ENCODE data around the gene CDH13. TPM values are rescaled to one million over a fixed set of nuclear protein-coding genes. Genes with fewer than 3 reads are reported as not detected.
A peak's percentile ranks its signal among the peaks of the same experiment; 100 is the strongest.

CDH13 gene
- total RNA-seq, 1 donor from 2014 or later: 81.1 TPM

GRCh38 chr16:83581082-83581481 lies 954.3 kb downstream of the CDH13 start:
- Mint-ChIP-seq H3K27me3 (ENCODE audit: unreplicated experiment) (peaks cover 7% of the 10 kb centered on the region), H3K4me3 (ENCODE audit: unreplicated experiment) (no peak overlapping the region), H3K27ac (ENCODE audit: unreplicated experiment) (no peak overlapping the region), H3K9me3 (ENCODE audit: unreplicated experiment) (peaks cover 5% of the 10 kb centered on the region), H3K4me1 (ENCODE audit: low read depth, unreplicated experiment) (peaks cover 36% of the 10 kb centered on the region), H3K36me3 (ENCODE audit: unreplicated experiment) (peaks cover 3% of the 10 kb centered on the region)
- no peak for DNase-seq
- TF ChIP-seq CTCF (IDR thresholded peaks at IDR 0.05; ENCODE audit: partially characterized antibody, unreplicated experiment): no peak

GRCh38 chr16:83581994-83582747 lies 955.4 kb downstream of the CDH13 start:
- no peak for TF ChIP-seq CTCF (IDR thresholded peaks at IDR 0.05; ENCODE audit: partially characterized antibody, unreplicated experiment)
- peaks cover 5% of the 10 kb centered on the region for H3K9me3 Mint-ChIP-seq (ENCODE audit: unreplicated experiment)
- H3K4me1 Mint-ChIP-seq (ENCODE audit: low read depth, unreplicated experiment): peaks cover 39% of the 10 kb centered on the region
- no peak for DNase-seq
- H3K4me3 Mint-ChIP-seq (ENCODE audit: unreplicated experiment): no peak overlapping the region
- no peak overlapping the region for H3K27ac Mint-ChIP-seq (ENCODE audit: unreplicated experiment)
- H3K27me3 Mint-ChIP-seq (ENCODE audit: unreplicated experiment): peaks cover 5% of the 10 kb centered on the region
- no peaks in the 10 kb centered on the region for H3K36me3 Mint-ChIP-seq (ENCODE audit: unreplicated experiment)

- Mint-ChIP-seq H3K27me3 (ENCODE audit: unreplicated experiment) (peaks cover 5% of the 10 kb centered on the region), H3K9me3 (ENCODE audit: unreplicated experiment) (peaks cover 11% of the 10 kb centered on the region), H3K4me3 (ENCODE audit: unreplicated experiment) (peak overlapping the region; percentile 77), H3K4me1 (ENCODE audit: low read depth, unreplicated experiment) (peaks cover 31% of the 10 kb centered on the region), H3K27ac (ENCODE audit: unreplicated experiment) (peak overlapping the region; percentile 93), H3K36me3 (ENCODE audit: unreplicated experiment) (peaks cover 7% of the 10 kb centered on the region)
- no peak for DNase-seq
- no peak for TF ChIP-seq CTCF (IDR thresholded peaks at IDR 0.05; ENCODE audit: partially characterized antibody, unreplicated experiment)
Observed at GRCh38 chr16:83586036-83586435, 959.3 kb downstream of the CDH13 start.

GRCh38 chr16:83586461-83587200 lies 959.9 kb downstream of the CDH13 start:
- H3K9me3 Mint-ChIP-seq (ENCODE audit: unreplicated experiment): peaks cover 11% of the 10 kb centered on the region
- no peak for TF ChIP-seq CTCF (IDR thresholded peaks at IDR 0.05; ENCODE audit: partially characterized antibody, unreplicated experiment)
- no peak for DNase-seq
- peaks cover 9% of the 10 kb centered on the region for H3K36me3 Mint-ChIP-seq (ENCODE audit: unreplicated experiment)
- peak overlapping the region; percentile 13 for H3K4me3 Mint-ChIP-seq (ENCODE audit: unreplicated experiment)
- peaks cover 31% of the 10 kb centered on the region for H3K4me1 Mint-ChIP-seq (ENCODE audit: low read depth, unreplicated experiment)
- H3K27ac Mint-ChIP-seq (ENCODE audit: unreplicated experiment): peak overlapping the region; percentile 93
- H3K27me3 Mint-ChIP-seq (ENCODE audit: unreplicated experiment): peaks cover 5% of the 10 kb centered on the region

- H3K27ac Mint-ChIP-seq (ENCODE audit: unreplicated experiment): peak overlapping the region; percentile 93
- TF ChIP-seq CTCF (IDR thresholded peaks at IDR 0.05; ENCODE audit: partially characterized antibody, unreplicated experiment): no peak
- DNase-seq: no peak
- peaks cover 15% of the 10 kb centered on the region for H3K9me3 Mint-ChIP-seq (ENCODE audit: unreplicated experiment)
- peaks cover 33% of the 10 kb centered on the region for H3K4me1 Mint-ChIP-seq (ENCODE audit: low read depth, unreplicated experiment)
- H3K27me3 Mint-ChIP-seq (ENCODE audit: unreplicated experiment): peaks cover 5% of the 10 kb centered on the region
- peak overlapping the region; percentile 13 for H3K4me3 Mint-ChIP-seq (ENCODE audit: unreplicated experiment)
- H3K36me3 Mint-ChIP-seq (ENCODE audit: unreplicated experiment): peaks cover 15% of the 10 kb centered on the region
Observed at GRCh38 chr16:83587201-83587600, 960.4 kb downstream of the CDH13 start.
